OCI-LY1 (cell line): Measurements from ENCODE around the gene KLHDC10.
A peak's percentile ranks its signal among the peaks of the same experiment; 100 is the strongest.

Experiments used
- H2AFZ ChIP-seq: fragments of 200-600 bp; sonication (generic), shearing (Covaris generic); 2 replicates; pipeline ENCODE4 v1.6.0; 2014; ENCODE audit warnings: antibody characterized with exemption, mild to moderate bottlenecking, low read length
- H3F3A ChIP-seq: fragments of 200-600 bp; sonication (generic), shearing (Covaris generic); 2 replicates; pipeline ENCODE4 v1.6.0; 2014; ENCODE audit warnings: mild to moderate bottlenecking, antibody characterized with exemption, low read length, moderate library complexity; ENCODE audit not compliant: insufficient read depth
- H3K27ac ChIP-seq: fragments of 200-600 bp; sonication (generic); 2 replicates; pipeline ENCODE4 v1.5.1; 2014; ENCODE audit warnings: low read length, mixed run types, mild to moderate bottlenecking, low read depth; ENCODE audit not compliant: poor library complexity, severe bottlenecking
- H3K27me3 ChIP-seq: fragments of 200-600 bp; sonication (generic); 2 replicates; pipeline ENCODE4 v1.6.0; 2014; ENCODE audit warnings: antibody characterized with exemption, mild to moderate bottlenecking, low read length, moderate library complexity; ENCODE audit not compliant: insufficient read depth
- H3K36me3 ChIP-seq: fragments of 200-600 bp; sonication (generic); 2 replicates; pipeline ENCODE4 v1.6.1; 2014; ENCODE audit warnings: mild to moderate bottlenecking, antibody characterized with exemption, low read length, moderate library complexity, mixed read lengths; ENCODE audit not compliant: insufficient read depth
- H3K4me1 ChIP-seq: fragments of 200-600 bp; sonication (generic); 2 replicates; pipeline ENCODE4 v1.5.1; 2014; ENCODE audit warnings: mild to moderate bottlenecking, low read length, moderate library complexity; ENCODE audit not compliant: insufficient read depth, severe bottlenecking
- H3K4me2 ChIP-seq: fragments of 200-600 bp; sonication (generic), shearing (Covaris generic); 2 replicates; pipeline ENCODE4 v1.6.1; 2014; ENCODE audit warnings: low read length
- H3K4me3 ChIP-seq: fragments of 200-600 bp; sonication (generic); 2 replicates; pipeline ENCODE4 v1.5.1; 2014; ENCODE audit warnings: low read length, low read depth, mild to moderate bottlenecking, mixed read lengths; ENCODE audit not compliant: poor library complexity, severe bottlenecking
- H3K79me2 ChIP-seq: fragments of 200-600 bp; shearing (Covaris generic); 2 replicates; pipeline ENCODE4 v1.6.1; 2016; ENCODE audit warnings: mixed run types, low read length, mixed read lengths; ENCODE audit not compliant: insufficient read depth
- H3K9ac ChIP-seq: fragments of 200-600 bp; sonication (generic), shearing (Covaris generic); 2 replicates; pipeline ENCODE4 v1.6.1; 2014; ENCODE audit warnings: mild to moderate bottlenecking, low read length, mixed read lengths
- H3K9me2 ChIP-seq: fragments of 200-600 bp; sonication (generic), shearing (Covaris generic); 2 replicates; pipeline ENCODE4 v1.6.1; 2014; ENCODE audit warnings: low read depth, mild to moderate bottlenecking, low read length, mixed read lengths
- H3K9me3 ChIP-seq: fragments of 200-600 bp; shearing (Covaris generic); 2 replicates; pipeline ENCODE4 v1.6.1; 2014; ENCODE audit warnings: low read length, mixed read lengths
- H4K20me1 ChIP-seq: fragments of 200-600 bp; sonication (generic), shearing (Covaris generic); 2 replicates; pipeline ENCODE4 v1.6.0; 2016; ENCODE audit warnings: mild to moderate bottlenecking, low read length; ENCODE audit not compliant: insufficient read depth
- EZH2 ChIP-seq: fragments of 200-600 bp; sonication (generic), shearing (Covaris generic); IDR thresholded peaks from 2 replicates; pipeline ENCODE4 v1.8.0; 2017; ENCODE audit warnings: borderline replicate concordance, mixed run types, mild to moderate bottlenecking, antibody characterized with exemption, low read length, moderate library complexity, mixed read lengths
- TF ChIP-seq, protein P1 (sequence below): fragments of 200-600 bp; sonication (generic), shearing (Covaris generic); IDR thresholded peaks from 2 replicates; pipeline ENCODE4 v1.5.1; 2017; ENCODE audit warnings: mild to moderate bottlenecking, antibody characterized with exemption, low read length, moderate library complexity, mixed read lengths

Gene KLHDC10

DNA sequence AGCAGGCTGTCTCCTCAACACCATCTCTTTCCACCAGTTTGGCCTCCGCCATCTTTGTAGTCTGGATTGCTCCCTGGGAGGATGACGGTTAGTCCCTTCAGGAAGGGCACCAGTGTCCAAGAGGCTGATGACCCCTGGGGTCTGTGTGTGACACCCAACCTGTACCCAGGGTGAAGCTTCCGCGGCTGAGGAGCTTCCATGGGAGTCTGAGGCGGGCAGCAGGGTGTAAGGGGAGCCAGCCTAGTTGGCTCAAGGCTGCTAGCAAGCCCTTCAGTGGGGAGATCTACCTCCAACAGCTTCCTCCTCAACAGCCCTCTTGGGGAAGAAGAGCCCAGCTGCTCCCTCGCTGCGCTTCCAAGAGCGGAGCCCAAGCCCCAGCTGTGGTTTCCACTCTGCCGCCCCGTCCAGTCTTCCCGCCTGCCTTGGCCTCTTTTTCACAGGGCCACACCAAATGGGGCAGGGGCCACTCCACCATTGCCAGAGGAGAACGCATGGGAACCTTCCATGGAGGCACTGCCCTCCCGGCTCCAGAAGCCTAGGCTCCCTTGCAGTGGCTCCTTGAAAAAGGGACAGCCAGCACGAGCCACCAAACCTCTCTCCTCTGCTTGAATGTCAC lies 77.5 kb downstream of the KLHDC10 start:
- H3K9ac ChIP-seq, result no peak overlapping the region
- no peaks in the 10 kb centered on the region for H4K20me1 ChIP-seq
- H3K36me3 ChIP-seq, result no peaks in the 10 kb centered on the region
- no peak overlapping the region for H3K27ac ChIP-seq
- H3K4me2 ChIP-seq, result no peak overlapping the region
- no peak overlapping the region for H3K4me3 ChIP-seq
- H3K27me3 ChIP-seq, result no peaks in the 10 kb centered on the region
- no peak overlapping the region for H2AFZ ChIP-seq
- TF ChIP-seq, protein P1, sequence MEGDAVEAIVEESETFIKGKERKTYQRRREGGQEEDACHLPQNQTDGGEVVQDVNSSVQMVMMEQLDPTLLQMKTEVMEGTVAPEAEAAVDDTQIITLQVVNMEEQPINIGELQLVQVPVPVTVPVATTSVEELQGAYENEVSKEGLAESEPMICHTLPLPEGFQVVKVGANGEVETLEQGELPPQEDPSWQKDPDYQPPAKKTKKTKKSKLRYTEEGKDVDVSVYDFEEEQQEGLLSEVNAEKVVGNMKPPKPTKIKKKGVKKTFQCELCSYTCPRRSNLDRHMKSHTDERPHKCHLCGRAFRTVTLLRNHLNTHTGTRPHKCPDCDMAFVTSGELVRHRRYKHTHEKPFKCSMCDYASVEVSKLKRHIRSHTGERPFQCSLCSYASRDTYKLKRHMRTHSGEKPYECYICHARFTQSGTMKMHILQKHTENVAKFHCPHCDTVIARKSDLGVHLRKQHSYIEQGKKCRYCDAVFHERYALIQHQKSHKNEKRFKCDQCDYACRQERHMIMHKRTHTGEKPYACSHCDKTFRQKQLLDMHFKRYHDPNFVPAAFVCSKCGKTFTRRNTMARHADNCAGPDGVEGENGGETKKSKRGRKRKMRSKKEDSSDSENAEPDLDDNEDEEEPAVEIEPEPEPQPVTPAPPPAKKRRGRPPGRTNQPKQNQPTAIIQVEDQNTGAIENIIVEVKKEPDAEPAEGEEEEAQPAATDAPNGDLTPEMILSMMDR, result no peak
- no peak for TF ChIP-seq EZH2
- peaks cover 10% of the 10 kb centered on the region; the same call in 1 of the 2 replicates for H3F3A ChIP-seq
- H3K9me2 ChIP-seq, result no peaks in the 10 kb centered on the region
- H3K79me2 ChIP-seq, result no peaks in the 10 kb centered on the region
- peaks cover 20% of the 10 kb centered on the region for H3K4me1 ChIP-seq
- no peaks in the 10 kb centered on the region for H3K9me3 ChIP-seq

DNA sequence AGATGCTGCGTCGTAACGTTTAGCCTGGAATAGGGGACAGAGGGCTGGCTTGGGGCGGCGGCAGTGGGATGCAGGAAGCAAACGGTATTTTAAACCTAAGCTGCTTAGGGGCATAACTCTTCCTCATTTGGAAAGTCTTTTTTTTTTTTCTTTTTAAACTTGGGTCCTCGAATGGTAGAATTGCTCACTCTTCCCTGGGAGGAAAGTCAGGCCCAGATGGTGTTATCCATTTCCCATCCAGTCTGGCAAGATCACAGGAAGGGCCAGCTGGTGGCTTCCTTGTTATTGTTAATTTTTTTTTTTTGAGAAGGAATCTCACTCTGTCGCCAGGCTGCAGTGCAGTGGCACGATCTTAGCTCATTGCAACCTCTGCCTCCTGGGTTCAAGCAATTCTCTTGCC lies 78.2 kb downstream of the KLHDC10 start:
- Histone ChIP-seq H3K4me1 (peaks cover 26% of the 10 kb centered on the region), H3K4me3 (no peak overlapping the region), H2AFZ (no peak overlapping the region), H3K4me2 (no peak overlapping the region), H3K9me2 (no peaks in the 10 kb centered on the region), H3K9me3 (no peaks in the 10 kb centered on the region), H3K9ac (no peak overlapping the region), H3K27ac (no peak overlapping the region), H4K20me1 (no peaks in the 10 kb centered on the region), H3K79me2 (no peaks in the 10 kb centered on the region), H3F3A (peaks cover 10% of the 10 kb centered on the region; the same call in 1 of the 2 replicates), H3K27me3 (no peaks in the 10 kb centered on the region), H3K36me3 (no peaks in the 10 kb centered on the region)
- TF ChIP-seq, protein P1, result no peak
- TF ChIP-seq EZH2, result no peak

DNA sequence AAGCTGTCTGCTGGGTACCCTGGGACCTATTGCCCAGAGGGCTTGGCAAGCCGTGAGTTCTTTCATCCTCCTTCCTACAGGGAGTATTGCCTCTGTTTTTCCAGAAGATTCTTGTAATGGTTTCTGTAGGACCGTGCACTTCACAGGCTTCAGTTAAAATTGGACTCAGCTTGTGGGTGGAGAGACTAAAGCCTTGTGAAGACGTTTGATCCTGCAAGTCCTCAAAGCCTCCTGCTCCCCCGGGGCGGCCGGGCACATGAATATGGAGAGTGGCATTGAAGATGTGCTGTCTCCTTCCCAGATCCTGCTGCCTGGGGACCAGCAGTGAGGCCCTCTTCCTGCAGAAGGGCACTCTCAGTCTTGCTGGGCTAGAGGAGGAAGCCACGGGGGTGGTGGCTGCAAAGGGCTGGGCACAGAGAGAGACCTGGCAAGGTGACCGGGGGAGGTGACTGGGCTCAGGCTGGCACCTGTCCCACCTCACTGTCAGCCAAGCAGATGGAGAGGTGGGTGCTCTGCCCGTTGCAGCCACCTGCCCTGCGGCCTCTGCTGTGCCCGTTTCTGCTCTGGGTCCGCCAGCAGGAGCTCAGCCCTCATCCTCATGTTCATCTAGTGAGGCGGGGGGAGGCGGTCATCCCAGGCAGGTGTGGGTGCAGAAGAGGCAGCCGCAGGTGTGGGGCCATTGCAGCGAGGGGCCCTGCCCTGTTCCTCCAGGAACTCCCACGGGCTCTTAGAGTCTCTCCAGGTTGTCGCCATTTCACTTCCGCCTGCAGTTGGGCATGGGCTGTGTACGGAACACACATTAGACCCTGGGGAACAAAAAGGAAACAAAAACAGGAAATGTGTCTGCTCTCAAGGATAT lies 79.2 kb downstream of the KLHDC10 start:
- no peaks in the 10 kb centered on the region for H3K27me3 ChIP-seq
- peak overlapping the region; percentile 42 for H3K4me2 ChIP-seq
- H3K36me3 ChIP-seq, result no peaks in the 10 kb centered on the region
- peaks cover 10% of the 10 kb centered on the region; the same call in 1 of the 2 replicates for H3F3A ChIP-seq
- H3K9me2 ChIP-seq, result no peaks in the 10 kb centered on the region
- peak overlapping the region; percentile 10 for H3K4me3 ChIP-seq
- peaks cover 34% of the 10 kb centered on the region for H3K4me1 ChIP-seq
- no peaks in the 10 kb centered on the region for H3K9me3 ChIP-seq
- no peak overlapping the region for H3K9ac ChIP-seq
- no peaks in the 10 kb centered on the region for H4K20me1 ChIP-seq
- no peak for TF ChIP-seq EZH2
- TF ChIP-seq, protein P1, result no peak
- H3K79me2 ChIP-seq, result no peaks in the 10 kb centered on the region
- peak overlapping the region; percentile 79 for H3K27ac ChIP-seq
- H2AFZ ChIP-seq, result no peak overlapping the region
